ENCODE data around the gene TMEM258. TPM values are rescaled to one million over a fixed set of nuclear protein-coding genes. Genes with fewer than 3 reads are reported as not detected.

TMEM258 gene
- total and polyA plus RNA-seq, 2 donors = 148 to 161 TPM

DNA sequence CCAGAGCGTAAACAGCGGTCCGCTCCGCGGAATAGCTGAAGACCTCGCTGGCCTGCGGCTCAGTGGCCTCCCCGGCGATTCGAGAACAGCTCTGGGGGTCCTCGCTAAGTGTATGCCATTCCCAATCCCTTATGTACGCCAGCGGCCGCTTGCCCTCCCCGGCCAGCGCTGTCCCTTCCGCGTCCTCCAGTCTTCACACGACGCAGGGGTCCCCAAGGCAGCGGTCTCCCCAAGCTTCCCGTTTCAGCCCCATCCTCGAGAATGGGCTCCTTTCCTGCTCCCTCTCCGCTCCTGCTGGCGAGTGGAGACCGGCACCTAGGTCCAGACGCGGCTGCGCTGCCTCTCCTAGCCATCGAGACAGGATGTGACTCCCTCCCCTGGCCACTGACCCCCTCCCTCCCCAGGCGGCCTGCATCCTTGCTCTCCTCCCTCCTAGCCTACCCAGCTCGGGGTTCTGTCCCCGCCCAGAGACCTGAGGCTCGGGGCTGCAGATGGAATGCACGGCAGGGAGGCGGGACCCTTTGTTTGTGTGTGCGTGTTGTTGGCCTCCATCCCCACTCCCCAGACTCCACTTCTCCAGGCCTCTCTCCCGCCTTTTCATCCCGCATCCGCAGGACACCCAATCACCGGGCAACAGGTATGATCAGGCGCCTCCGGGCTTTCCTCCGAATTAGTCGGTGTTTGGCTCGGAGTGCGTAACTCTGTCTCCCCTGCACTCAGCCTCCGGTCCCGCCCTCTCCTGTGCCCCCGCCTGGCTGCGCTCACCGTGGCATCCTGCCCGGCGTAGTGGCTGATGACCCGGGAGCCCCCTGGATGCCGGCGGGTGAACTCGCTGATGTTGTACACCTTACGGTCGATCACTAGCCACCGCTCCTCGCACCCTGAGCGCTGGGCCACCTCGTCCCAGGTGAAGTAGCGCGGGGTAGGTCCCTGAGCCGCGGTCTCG lies 23.7 kb upstream of the TMEM258 start:
- Histone ChIP-seq H3K4me3 (ENCODE audit: low read length in 2 of 2) (peak overlapping the region; percentile 62 to 87), H3K9me3 (ENCODE audit: control insufficient read depth in 2 of 2, insufficient read depth in 1 of 2, low read length in 1 of 2) (peaks cover 0 to 8% of the 10 kb centered on the region in 2 donors), H3K27ac (ENCODE audit: low read depth in 1 of 2, low read length in 1 of 2) (peak overlapping the region; percentile 66 to 84), H3K36me3 (ENCODE audit: control insufficient read depth in 2 of 2, insufficient read depth in 2 of 2, low read length in 1 of 2) (peaks cover 12 to 22% of the 10 kb centered on the region in 2 donors), H3K27me3 (ENCODE audit: control insufficient read depth in 2 of 2, insufficient read depth in 1 of 2, low read length in 1 of 2) (peaks cover 0 to 17% of the 10 kb centered on the region in 2 donors), H3K4me1 (ENCODE audit: control insufficient read depth in 2 of 2, insufficient read depth in 2 of 2, low read length in 2 of 2) (peaks cover 11 to 25% of the 10 kb centered on the region in 2 donors)
- WGBS = under 1% methylated on average over 69 of the region's 69 CpGs
- DNase-seq (ENCODE audit: low read depth in 6 of 9, low spot score in 9 of 9) = peak in 4 of 9 donors; percentile 38 to 76 (median 59)

DNA sequence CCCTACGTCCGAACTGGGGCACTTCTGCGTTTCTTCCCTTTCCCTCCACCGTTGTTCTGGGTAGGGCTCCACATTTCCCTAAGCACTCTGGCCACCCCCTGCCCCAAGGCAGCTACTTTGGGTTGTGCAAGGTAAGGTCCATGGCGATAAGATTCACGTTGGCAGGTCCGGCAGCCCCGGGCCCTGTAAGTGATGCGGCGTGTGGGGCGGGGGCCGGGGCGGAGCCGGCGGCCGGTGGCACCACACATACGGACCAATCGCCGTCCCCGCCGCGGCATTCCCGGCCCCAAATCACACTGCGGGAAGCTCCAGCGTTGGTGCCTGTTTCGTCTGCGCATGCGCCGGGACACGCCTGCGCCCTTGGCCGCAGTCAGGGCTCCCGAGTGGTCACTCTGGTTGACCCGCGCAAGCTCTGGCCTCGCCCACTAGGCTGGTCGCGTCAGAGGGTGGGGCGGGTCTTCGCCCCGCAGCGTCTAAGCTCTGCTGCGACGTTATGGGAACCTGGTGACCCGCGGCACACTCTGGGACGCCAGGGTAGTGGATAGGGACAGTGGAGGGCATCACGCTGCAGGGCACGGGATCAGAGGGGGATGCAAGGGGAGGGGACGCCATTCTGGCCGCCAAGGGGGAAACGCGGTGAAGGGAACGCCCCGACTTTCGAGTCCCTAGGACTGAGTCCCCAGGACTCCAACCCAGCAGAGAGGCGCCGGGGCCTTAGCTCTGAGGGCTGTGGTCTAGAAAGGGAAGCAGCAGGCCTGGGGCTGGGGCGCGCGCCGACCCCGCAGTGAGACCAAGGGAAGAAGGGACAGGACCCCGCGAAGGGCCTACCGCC lies 22.8 kb upstream of the TMEM258 start:
- H3K4me1 ChIP-seq (ENCODE audit: control insufficient read depth in 2 of 2, insufficient read depth in 2 of 2, low read length in 2 of 2) = peaks cover 11 to 25% of the 10 kb centered on the region in 2 donors
- H3K36me3 ChIP-seq (ENCODE audit: control insufficient read depth in 2 of 2, insufficient read depth in 2 of 2, low read length in 1 of 2) = peaks cover 19 to 31% of the 10 kb centered on the region in 2 donors
- H3K27ac ChIP-seq (ENCODE audit: low read depth in 1 of 2, low read length in 1 of 2) = peak overlapping the region; percentile 66 to 84
- under 1% methylated on average over 66 of the region's 66 CpGs for WGBS
- peak overlapping the region; percentile 62 to 87 for H3K4me3 ChIP-seq (ENCODE audit: low read length in 2 of 2)
- H3K27me3 ChIP-seq (ENCODE audit: control insufficient read depth in 2 of 2, insufficient read depth in 1 of 2, low read length in 1 of 2) = peaks cover 0 to 17% of the 10 kb centered on the region in 2 donors
- DNase-seq (ENCODE audit: low read depth in 6 of 9, low spot score in 9 of 9) = peak in 4 of 9 donors; percentile 45 to 80 (median 58)
- H3K9me3 ChIP-seq (ENCODE audit: control insufficient read depth in 2 of 2, insufficient read depth in 1 of 2, low read length in 1 of 2) = peaks cover 0 to 8% of the 10 kb centered on the region in 2 donors

GRCh38 chr11:61814247-61814957 lies 22.0 kb upstream of the TMEM258 start:
- DNase-seq (ENCODE audit: low read depth in 6 of 9, low spot score in 9 of 9) = no peak
- Histone ChIP-seq H3K9me3 (ENCODE audit: control insufficient read depth in 2 of 2, insufficient read depth in 1 of 2, low read length in 1 of 2) (peaks cover 0 to 8% of the 10 kb centered on the region in 2 donors), H3K4me1 (ENCODE audit: control insufficient read depth in 2 of 2, insufficient read depth in 2 of 2, low read length in 2 of 2) (peaks cover 11 to 25% of the 10 kb centered on the region in 2 donors), H3K4me3 (ENCODE audit: low read length in 2 of 2) (peak overlapping the region in 1 of 2 donors; percentile 87), H3K36me3 (ENCODE audit: control insufficient read depth in 2 of 2, insufficient read depth in 2 of 2, low read length in 1 of 2) (peaks cover 27 to 39% of the 10 kb centered on the region in 2 donors), H3K27me3 (ENCODE audit: control insufficient read depth in 2 of 2, insufficient read depth in 1 of 2, low read length in 1 of 2) (peaks cover 0 to 17% of the 10 kb centered on the region in 2 donors), H3K27ac (ENCODE audit: low read depth in 1 of 2, low read length in 1 of 2) (peak overlapping the region in 1 of 2 donors; percentile 79)
- 83% methylated on average over 16 of the region's 16 CpGs for WGBS

DNA sequence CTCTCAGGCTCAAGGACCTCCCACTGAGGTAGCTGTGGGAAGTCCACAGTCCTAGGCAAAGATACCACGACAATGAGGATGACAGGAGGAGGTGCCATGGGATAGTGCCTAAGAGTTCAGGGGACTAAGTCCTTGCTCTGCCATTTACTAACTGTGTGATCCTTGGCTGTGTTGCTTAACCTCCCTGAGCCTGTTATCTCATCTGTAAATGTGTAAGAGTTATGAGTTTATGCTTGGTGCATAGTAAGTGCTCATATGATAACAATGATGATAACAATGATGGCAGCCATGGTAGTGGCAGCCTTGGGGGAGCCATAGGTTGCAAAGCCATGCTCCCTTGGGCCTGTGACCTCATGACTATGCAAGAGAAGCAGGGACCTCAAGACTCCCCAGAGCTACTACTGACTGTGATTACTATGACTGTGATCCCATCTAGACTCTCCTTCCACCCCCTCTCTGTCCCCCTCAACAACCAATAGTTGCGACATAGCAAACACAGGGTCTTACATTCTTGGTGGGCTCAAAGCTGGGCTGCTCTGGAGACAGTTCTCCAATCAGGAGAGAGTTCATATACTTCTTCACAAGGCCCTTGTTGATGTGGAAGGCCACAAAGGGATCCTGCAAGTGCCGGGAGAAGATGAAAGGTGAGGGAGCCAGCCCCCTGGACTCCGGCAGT lies 20.5 kb upstream of the TMEM258 start:
- WGBS = 100% methylated on average over 4 of the region's 4 CpGs
- H3K4me3 ChIP-seq (ENCODE audit: low read length in 2 of 2) = no peak overlapping the region
- DNase-seq (ENCODE audit: low read depth in 6 of 9, low spot score in 9 of 9) = no peak
- H3K27me3 ChIP-seq (ENCODE audit: control insufficient read depth in 2 of 2, insufficient read depth in 1 of 2, low read length in 1 of 2) = peaks cover 0 to 17% of the 10 kb centered on the region in 2 donors
- peaks cover 11 to 25% of the 10 kb centered on the region in 2 donors for H3K4me1 ChIP-seq (ENCODE audit: control insufficient read depth in 2 of 2, insufficient read depth in 2 of 2, low read length in 2 of 2)
- H3K9me3 ChIP-seq (ENCODE audit: control insufficient read depth in 2 of 2, insufficient read depth in 1 of 2, low read length in 1 of 2) = peaks cover 0 to 8% of the 10 kb centered on the region in 2 donors
- H3K27ac ChIP-seq (ENCODE audit: low read depth in 1 of 2, low read length in 1 of 2) = no peak overlapping the region
- H3K36me3 ChIP-seq (ENCODE audit: control insufficient read depth in 2 of 2, insufficient read depth in 2 of 2, low read length in 1 of 2) = peaks cover 37 to 51% of the 10 kb centered on the region in 2 donors

DNA sequence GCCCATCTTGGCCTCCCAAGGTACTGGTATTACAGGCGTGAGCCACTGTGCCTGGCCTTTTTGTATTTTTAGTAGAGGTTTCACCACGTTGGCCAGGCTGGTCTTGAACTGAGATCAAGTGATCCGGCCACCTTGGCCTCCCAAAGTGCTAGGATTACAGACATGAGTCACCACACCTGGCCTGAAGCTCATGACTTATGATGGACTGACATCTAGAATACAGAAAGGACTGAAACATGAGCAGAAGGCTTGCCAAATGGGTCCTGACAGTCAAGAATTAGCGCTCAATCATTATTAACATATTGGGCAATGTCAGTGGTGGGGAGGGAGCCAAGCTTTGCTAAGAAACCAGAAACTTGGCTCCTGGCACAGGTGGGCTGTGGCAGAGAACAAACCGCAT lies 19.4 kb upstream of the TMEM258 start:
- peaks cover 7 to 17% of the 10 kb centered on the region in 2 donors for H3K4me1 ChIP-seq (ENCODE audit: control insufficient read depth in 2 of 2, insufficient read depth in 2 of 2, low read length in 2 of 2)
- WGBS = 95% methylated on average over 5 of the region's 5 CpGs
- peaks cover 0 to 17% of the 10 kb centered on the region in 2 donors for H3K27me3 ChIP-seq (ENCODE audit: control insufficient read depth in 2 of 2, insufficient read depth in 1 of 2, low read length in 1 of 2)
- no peak for DNase-seq (ENCODE audit: low read depth in 6 of 9, low spot score in 9 of 9)
- H3K27ac ChIP-seq (ENCODE audit: low read depth in 1 of 2, low read length in 1 of 2) = no peak overlapping the region
- H3K4me3 ChIP-seq (ENCODE audit: low read length in 2 of 2) = no peak overlapping the region
- peaks cover 40 to 55% of the 10 kb centered on the region in 2 donors for H3K36me3 ChIP-seq (ENCODE audit: control insufficient read depth in 2 of 2, insufficient read depth in 2 of 2, low read length in 1 of 2)
- peaks cover 0 to 8% of the 10 kb centered on the region in 2 donors for H3K9me3 ChIP-seq (ENCODE audit: control insufficient read depth in 2 of 2, insufficient read depth in 1 of 2, low read length in 1 of 2)

DNA sequence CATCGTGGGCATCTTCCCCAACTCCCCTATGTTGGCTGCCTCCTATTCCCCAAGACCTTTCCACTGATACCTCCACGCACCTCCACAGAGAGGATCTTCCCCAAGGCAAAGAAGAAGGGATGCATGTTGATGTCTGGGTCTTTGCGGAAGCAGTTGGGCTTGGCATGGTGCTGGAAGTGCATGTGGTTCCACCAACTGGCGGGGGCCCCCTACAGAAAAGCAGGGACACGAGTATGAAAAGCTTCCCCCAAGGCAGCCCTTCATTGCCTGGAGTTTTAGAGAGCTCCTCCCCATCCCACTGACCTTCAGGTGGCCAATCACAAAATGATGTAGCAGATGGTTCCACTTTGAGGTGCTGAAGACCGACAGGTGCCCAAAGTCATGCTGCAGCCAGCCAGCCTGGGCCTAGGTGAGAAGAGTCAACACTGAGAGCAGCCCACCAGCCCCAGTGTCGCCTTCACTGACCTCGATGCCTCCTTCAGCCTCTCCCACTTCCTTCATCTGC lies 18.3 kb upstream of the TMEM258 start:
- no peak for DNase-seq (ENCODE audit: low read depth in 6 of 9, low spot score in 9 of 9)
- Histone ChIP-seq H3K36me3 (ENCODE audit: control insufficient read depth in 2 of 2, insufficient read depth in 2 of 2, low read length in 1 of 2) (peaks cover 43 to 63% of the 10 kb centered on the region in 2 donors), H3K27ac (ENCODE audit: low read depth in 1 of 2, low read length in 1 of 2) (no peak overlapping the region), H3K4me3 (ENCODE audit: low read length in 2 of 2) (no peak overlapping the region), H3K9me3 (ENCODE audit: control insufficient read depth in 2 of 2, insufficient read depth in 1 of 2, low read length in 1 of 2) (peaks cover 0 to 8% of the 10 kb centered on the region in 2 donors), H3K4me1 (ENCODE audit: control insufficient read depth in 2 of 2, insufficient read depth in 2 of 2, low read length in 2 of 2) (peaks cover 7 to 10% of the 10 kb centered on the region in 2 donors), H3K27me3 (ENCODE audit: control insufficient read depth in 2 of 2, insufficient read depth in 1 of 2, low read length in 1 of 2) (peaks cover 0 to 10% of the 10 kb centered on the region in 2 donors)
- over 99% methylated on average over 8 of the region's 8 CpGs for WGBS

DNA sequence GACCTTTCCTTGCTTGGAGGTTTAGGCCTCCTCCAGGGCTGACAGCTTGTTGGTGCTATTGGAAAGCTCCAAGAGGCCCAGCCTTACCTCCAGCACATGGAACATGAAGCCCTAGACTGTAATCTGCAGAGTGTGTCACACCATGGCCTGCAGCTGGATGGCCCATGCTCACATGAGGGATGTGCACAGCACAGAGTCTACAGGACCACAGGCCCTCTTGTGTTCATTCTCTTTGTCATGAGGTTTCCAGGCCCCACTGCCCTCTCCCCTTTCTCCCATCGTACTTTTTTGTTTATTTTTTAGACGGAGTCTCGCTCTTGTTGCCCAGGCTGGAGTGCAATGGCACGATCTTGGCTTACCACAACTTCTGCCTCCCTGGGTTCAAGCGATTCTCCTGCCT lies 14.4 kb upstream of the TMEM258 start:
- no peaks in the 10 kb centered on the region for H3K9me3 ChIP-seq (ENCODE audit: control insufficient read depth in 2 of 2, insufficient read depth in 1 of 2, low read length in 1 of 2)
- no peak overlapping the region for H3K4me3 ChIP-seq (ENCODE audit: low read length in 2 of 2)
- no peaks in the 10 kb centered on the region for H3K4me1 ChIP-seq (ENCODE audit: control insufficient read depth in 2 of 2, insufficient read depth in 2 of 2, low read length in 2 of 2)
- no peak for DNase-seq (ENCODE audit: low read depth in 6 of 9, low spot score in 9 of 9)
- H3K36me3 ChIP-seq (ENCODE audit: control insufficient read depth in 2 of 2, insufficient read depth in 2 of 2, low read length in 1 of 2) = peaks cover 52 to 81% of the 10 kb centered on the region in 2 donors
- WGBS = 99% methylated on average over 5 of the region's 5 CpGs
- no peak overlapping the region for H3K27ac ChIP-seq (ENCODE audit: low read depth in 1 of 2, low read length in 1 of 2)
- H3K27me3 ChIP-seq (ENCODE audit: control insufficient read depth in 2 of 2, insufficient read depth in 1 of 2, low read length in 1 of 2) = no peaks in the 10 kb centered on the region

DNA sequence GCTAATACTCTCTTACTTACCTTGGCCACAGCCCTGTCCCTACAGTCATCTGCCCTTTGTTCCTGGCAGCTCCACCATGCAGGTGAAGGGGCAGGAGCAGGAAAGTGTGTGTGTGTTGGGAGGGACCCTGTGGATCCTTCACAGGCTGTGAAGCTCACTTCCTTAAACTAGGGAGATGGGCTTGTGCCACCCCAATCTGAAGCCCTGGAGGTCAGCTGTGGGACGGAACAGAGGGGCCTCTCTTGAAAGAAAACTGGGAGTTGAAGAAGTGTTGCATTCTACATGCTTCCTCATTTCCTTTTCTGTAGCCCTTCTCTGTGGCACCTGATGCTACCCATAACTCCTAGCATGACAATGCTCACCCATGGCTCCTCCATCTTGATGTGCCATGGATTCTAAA lies 12.7 kb upstream of the TMEM258 start:
- WGBS = 96% methylated on average over 1 of the region's 1 CpG
- no peaks in the 10 kb centered on the region for H3K27me3 ChIP-seq (ENCODE audit: control insufficient read depth in 2 of 2, insufficient read depth in 1 of 2, low read length in 1 of 2)
- no peaks in the 10 kb centered on the region for H3K4me1 ChIP-seq (ENCODE audit: control insufficient read depth in 2 of 2, insufficient read depth in 2 of 2, low read length in 2 of 2)
- H3K4me3 ChIP-seq (ENCODE audit: low read length in 2 of 2) = no peak overlapping the region
- H3K9me3 ChIP-seq (ENCODE audit: control insufficient read depth in 2 of 2, insufficient read depth in 1 of 2, low read length in 1 of 2) = no peaks in the 10 kb centered on the region
- peaks cover 45 to 76% of the 10 kb centered on the region in 2 donors for H3K36me3 ChIP-seq (ENCODE audit: control insufficient read depth in 2 of 2, insufficient read depth in 2 of 2, low read length in 1 of 2)
- DNase-seq (ENCODE audit: low read depth in 6 of 9, low spot score in 9 of 9) = no peak
- H3K27ac ChIP-seq (ENCODE audit: low read depth in 1 of 2, low read length in 1 of 2) = no peak overlapping the region
